ENCODE measurements around the gene RAF1.

GRCh38 chr3:12648384-12648959, 15.4 kb downstream of the RAF1 start:
- TF ChIP-seq CTCF (IDR thresholded peaks at IDR 0.05) (no peak), POLR2A (IDR thresholded peaks at IDR 0.05) (no peak)

All from stomach (tissue), 4 donors.